Kidney (tissue), 14 donors: ENCODE measurements around the gene COX8A. TPM values are rescaled to one million over a fixed set of nuclear protein-coding genes. Genes with fewer than 3 reads are reported as not detected.

ENCODE experiments used
- DNase-seq, 5 donors: peaks; one replicate each; pipeline ENCODE4 v3.0.0-alpha.2; 2013 to 2020
- FAIRE-seq: peaks from 2 replicates; lab custom pipeline; 2012; peaks lifted over from hg19 to GRCh38; lab: Jason Lieb, UNC
- H3K27ac ChIP-seq, 2 donors: one replicate each; pipeline ENCODE4 v1.7.0; 2013; ENCODE audit warnings: low read depth in 2 of 2, low read length in 2 of 2, inconsistent platforms in 1 of 2
- H3K27me3 ChIP-seq: one replicate; pipeline ENCODE4 v1.7.1; 2013; ENCODE audit warnings: low read length, inconsistent platforms; ENCODE audit not compliant: control insufficient read depth, insufficient read depth
- H3K36me3 ChIP-seq, 3 donors: one replicate each; pipeline versions ENCODE4 v1.7.0 to v1.7.1; 2013; ENCODE audit warnings: low read length in 3 of 3, control low read depth in 1 of 3, inconsistent platforms in 1 of 3; ENCODE audit not compliant: insufficient read depth in 3 of 3, control insufficient read depth in 2 of 3
- H3K4me1 ChIP-seq, 3 donors: one replicate each; pipeline versions ENCODE4 v1.7.0 to v1.7.1; 2013; ENCODE audit warnings: low read length in 3 of 3, inconsistent platforms in 1 of 3, low read depth in 1 of 3; ENCODE audit not compliant: control insufficient read depth in 2 of 3, insufficient read depth in 2 of 3
- H3K4me3 ChIP-seq, 3 donors: one replicate each; pipeline versions ENCODE4 v1.7.0 to v1.8.1; 2013; ENCODE audit warnings: low read length in 3 of 3, control low read depth in 1 of 3, inconsistent platforms in 1 of 3
- H3K9ac ChIP-seq, 3 donors: one replicate each; pipeline versions ENCODE4 v1.7.0 to v1.7.1; 2013; ENCODE audit warnings: low read length in 3 of 3, control low read depth in 1 of 3, inconsistent platforms in 1 of 3
- H3K9me3 ChIP-seq, 3 donors: one replicate each; pipeline versions ENCODE4 v1.7.0 to v1.7.1; 2013; ENCODE audit warnings: low read length in 3 of 3, control low read depth in 1 of 3, inconsistent platforms in 1 of 3; ENCODE audit not compliant: control insufficient read depth in 2 of 3, insufficient read depth in 1 of 3
- intact Hi-C: fragments of 100-400 bp; cut with DNase I; formaldehyde crosslinking; loops from one replicate; pipeline ENCODE4 v1.11.1; 2022
- polyA plus RNA-seq: library from polyadenylated mRNA; stranded (reverse); fragments of 350-450 nt; fragmentation: Illumina TruSeq; extraction: RNeasy Lipid Tissue Mini Kit (QIAGEN cat#74804); gene quantifications from one replicate; pipeline ENCODE4 v1.2.3, GENCODE V29; 2014; ENCODE audit warnings: low read depth, low replicate concordance; ENCODE audit not compliant: insufficient read depth
- total RNA-seq: library from RNA; stranded (reverse); fragmentation: NEBNext Ultra II Directional; extraction: Animal tissue kit (Norgen Biotek cat#: 25700); gene quantifications from one replicate; pipeline ENCODE4 v1.2.1, GENCODE V29; 2021
- TF ChIP-seq, protein P1 (sequence below): IDR thresholded peaks from 3 replicates; pipeline ENCODE4 v1.5.1; 2012; ENCODE audit warnings: mild to moderate bottlenecking, moderate library complexity, borderline replicate concordance; ENCODE audit not compliant: insufficient read depth; ENCODE audit errors: extremely low read depth
- donor health status: control.
- donor health status: control.
- donor health status: control.
- donor health status: control.
- donor health status: control.
- donor health status: DM: yes; HTN: yes; CAD: no.
- donor health status: Normal renal cell carcinoma (clear cell type).

The COX8A gene
- total and polyA plus RNA-seq, 2 donors from 2014 or later, result 320 to 2,092 TPM

DNA sequence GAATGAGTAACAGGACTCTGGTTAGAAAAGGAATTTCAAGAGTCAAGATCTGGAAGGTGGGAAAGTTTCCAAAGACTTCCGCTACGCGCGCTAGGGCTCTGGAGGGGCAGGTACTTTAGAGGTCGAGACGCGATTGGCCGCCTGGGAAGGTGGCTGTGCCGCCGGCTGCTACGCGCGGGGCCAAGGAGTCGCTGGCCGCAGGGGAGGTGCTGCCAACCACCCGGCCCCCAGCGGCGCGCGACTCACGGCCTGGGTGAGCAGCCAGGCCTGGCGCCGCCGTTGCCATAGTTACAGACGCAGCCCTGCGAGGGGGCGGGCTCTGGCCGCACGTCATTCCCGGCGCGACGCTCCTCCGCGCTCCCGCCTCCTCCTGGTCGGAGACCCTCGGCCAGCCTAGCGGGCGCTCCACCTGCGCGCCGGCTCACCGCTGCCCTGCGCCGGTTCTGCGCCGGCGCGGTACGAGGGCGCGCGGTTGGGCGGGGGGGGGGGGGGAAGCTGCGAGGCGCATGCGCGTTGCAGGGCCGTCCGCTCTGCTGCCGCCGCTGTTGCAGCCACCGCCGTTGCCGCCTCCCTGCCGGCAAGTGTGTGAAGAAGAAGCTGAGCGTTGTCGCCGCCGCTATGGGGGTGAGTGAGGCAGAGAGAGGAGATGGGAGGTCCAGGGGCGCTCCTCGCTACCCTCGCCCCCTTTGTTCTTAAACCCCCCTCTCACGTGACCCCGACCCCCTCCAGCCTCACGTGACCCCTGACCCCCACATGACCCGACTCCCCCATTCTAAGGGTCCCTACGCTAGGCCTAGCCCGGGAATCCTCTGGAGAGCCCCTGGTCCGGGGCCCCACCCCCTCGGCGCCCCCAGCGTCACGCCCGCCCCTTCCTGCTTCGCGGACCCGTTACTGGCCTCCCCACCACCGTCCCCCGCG lies 35.7 kb upstream of the COX8A start, which contains the start of gene NAA40:
NAA40 (plus strand) TSS at position 524 of the 918 bp plus-strand sequence; CDS start at position 619, 95 bp downstream.
- no peak for FAIRE-seq
- H3K4me1 ChIP-seq, result peaks cover 0 to 13% (median 4%) of the 10 kb centered on the region in 3 donors
- H3K9ac ChIP-seq, result peak within 1 kb of the TSS; percentile 55 to 81 (median 68)
- H3K9me3 ChIP-seq, result no peaks in the 10 kb centered on the region
- H3K27me3 ChIP-seq, result no peaks in the 10 kb centered on the region
- H3K27ac ChIP-seq, result peak within 1 kb of the TSS; percentile 72
- H3K4me3 ChIP-seq, result peak within 1 kb of the TSS; percentile 80 to 82 (median 81)
- intact Hi-C loops, result no loop called here
- TF ChIP-seq, protein P1, sequence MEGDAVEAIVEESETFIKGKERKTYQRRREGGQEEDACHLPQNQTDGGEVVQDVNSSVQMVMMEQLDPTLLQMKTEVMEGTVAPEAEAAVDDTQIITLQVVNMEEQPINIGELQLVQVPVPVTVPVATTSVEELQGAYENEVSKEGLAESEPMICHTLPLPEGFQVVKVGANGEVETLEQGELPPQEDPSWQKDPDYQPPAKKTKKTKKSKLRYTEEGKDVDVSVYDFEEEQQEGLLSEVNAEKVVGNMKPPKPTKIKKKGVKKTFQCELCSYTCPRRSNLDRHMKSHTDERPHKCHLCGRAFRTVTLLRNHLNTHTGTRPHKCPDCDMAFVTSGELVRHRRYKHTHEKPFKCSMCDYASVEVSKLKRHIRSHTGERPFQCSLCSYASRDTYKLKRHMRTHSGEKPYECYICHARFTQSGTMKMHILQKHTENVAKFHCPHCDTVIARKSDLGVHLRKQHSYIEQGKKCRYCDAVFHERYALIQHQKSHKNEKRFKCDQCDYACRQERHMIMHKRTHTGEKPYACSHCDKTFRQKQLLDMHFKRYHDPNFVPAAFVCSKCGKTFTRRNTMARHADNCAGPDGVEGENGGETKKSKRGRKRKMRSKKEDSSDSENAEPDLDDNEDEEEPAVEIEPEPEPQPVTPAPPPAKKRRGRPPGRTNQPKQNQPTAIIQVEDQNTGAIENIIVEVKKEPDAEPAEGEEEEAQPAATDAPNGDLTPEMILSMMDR, result no peak
- no peaks in the 10 kb centered on the region for H3K36me3 ChIP-seq
- peak; percentile 97 to 99 (median 98) for DNase-seq

DNA sequence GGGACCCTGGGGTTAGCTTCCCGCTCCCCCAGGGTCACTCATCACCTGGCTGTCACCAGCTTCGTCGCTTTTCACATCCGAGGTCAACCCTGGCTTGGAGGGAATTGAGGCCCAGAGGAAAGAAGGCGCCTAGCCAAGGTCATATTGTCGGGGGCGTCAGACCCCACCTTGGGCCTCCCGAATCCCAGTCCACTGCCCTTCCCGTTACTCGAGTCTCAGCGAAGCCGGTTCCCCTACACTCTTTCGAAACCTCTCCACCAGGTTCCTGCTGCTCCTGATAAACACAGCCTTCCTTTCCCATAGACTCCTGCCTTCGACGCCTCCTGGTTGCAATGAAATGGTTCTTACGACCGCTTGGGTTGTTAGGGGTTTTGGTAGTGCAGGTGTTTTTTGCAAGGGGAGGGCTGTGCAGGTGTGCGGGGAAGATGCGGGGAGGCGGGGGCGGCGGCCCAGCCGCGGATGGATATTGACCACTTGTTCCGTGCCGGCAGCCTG lies 35.0 kb upstream of the COX8A start:
- H3K27me3 ChIP-seq, result no peaks in the 10 kb centered on the region
- FAIRE-seq, result no peak
- peak overlapping the region; percentile 55 to 81 (median 68) for H3K9ac ChIP-seq
- peak overlapping the region; percentile 80 to 82 (median 81) for H3K4me3 ChIP-seq
- peak overlapping the region in 1 of 2 donors; percentile 72 for H3K27ac ChIP-seq
- DNase-seq, result peak in 2 of 5 donors; percentile 42 to 50
- H3K9me3 ChIP-seq, result no peaks in the 10 kb centered on the region
- intact Hi-C loops, result no loop called here
- H3K4me1 ChIP-seq, result peaks cover 0 to 13% (median 4%) of the 10 kb centered on the region in 3 donors
- no peaks in the 10 kb centered on the region for H3K36me3 ChIP-seq
- TF ChIP-seq, protein P1, result no peak

GRCh38 chr11:63940786-63941185 lies 33.6 kb upstream of the COX8A start:
- TF ChIP-seq, protein P1, result no peak
- Histone ChIP-seq H3K27me3 (no peaks in the 10 kb centered on the region), H3K9me3 (no peaks in the 10 kb centered on the region), H3K9ac (peak overlapping the region in 1 of 3 donors; percentile 16), H3K4me1 (peaks cover 0 to 16% (median 4%) of the 10 kb centered on the region in 3 donors), H3K4me3 (no peak overlapping the region), H3K27ac (no peak overlapping the region), H3K36me3 (no peaks in the 10 kb centered on the region)
- intact Hi-C loops, result no loop called here
- no peak for DNase-seq
- FAIRE-seq, result no peak
